AML-193 (cell line): Measurements from ENCODE around the gene DGKH.
"Not testable (repeated sequence)": the region's sequence is repeated elsewhere in the genome, so short reads cannot be mapped to it uniquely, and the experiment has no call there.

Experiments used
- DNase-seq, 2 experiments: peaks; one replicate each; lab custom pipeline; 2025; lab: John Stamatoyannopoulos, UW

The DGKH gene

DNA sequence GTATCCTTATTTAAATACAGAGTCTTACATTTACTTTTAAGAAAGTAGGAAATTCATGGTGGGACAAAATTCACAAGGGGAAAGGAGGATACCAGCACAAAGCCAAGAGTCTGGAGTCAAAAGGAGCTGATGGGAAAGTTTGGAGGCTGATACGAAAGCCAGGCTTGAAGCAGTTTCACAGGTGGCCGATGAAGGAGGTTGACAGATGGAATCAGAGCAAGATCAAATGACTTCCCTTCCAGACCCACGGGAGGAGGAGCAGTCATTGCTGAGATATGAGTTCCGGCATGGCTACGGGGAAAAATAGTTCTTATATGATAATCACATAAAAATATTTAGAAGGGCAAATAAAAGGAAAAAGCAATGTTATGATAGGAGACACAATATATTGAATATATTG is 65.0 kb downstream of the DGKH start:
- DNase-seq: no peak

DNA sequence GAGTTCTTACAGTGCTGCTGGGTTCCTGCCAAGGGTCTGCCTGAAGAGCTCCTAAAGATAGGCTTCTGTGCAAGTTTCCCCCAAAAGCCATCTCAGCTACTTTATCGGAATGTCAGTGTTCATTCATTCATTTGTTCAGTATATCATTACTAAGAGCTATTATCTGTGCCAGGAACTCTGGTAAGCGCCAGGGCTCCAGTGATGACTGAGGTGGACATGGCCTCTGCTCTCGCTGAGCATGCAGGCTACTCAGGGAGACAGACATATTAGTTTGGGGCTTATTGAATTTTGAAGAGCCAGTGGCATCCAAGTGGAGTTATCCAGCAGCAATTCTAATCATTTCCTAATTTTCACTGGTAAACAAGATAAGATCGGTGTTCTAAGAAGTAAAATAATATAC is 65.8 kb downstream of the DGKH start:
- no peak for DNase-seq

DNA sequence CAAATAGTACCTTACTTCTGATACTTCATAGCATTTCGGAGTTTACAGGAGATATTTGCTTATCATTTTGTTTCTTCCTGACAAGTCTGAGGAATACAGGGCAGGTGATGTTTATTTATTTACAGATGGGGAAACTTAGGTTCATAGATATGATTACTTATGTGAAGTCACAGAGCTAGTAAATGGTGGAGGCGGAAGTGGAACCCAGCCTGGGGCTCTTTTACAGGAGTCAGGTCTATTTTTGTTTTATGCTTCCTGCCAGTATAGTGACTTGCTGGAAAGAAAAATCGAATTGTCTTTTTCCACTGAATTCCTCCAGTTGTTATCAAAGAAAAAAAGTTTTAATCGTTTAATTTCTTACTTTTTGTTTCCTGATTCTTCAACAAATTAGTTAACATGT is 66.5 kb downstream of the DGKH start:
- DNase-seq: no peak

DNA sequence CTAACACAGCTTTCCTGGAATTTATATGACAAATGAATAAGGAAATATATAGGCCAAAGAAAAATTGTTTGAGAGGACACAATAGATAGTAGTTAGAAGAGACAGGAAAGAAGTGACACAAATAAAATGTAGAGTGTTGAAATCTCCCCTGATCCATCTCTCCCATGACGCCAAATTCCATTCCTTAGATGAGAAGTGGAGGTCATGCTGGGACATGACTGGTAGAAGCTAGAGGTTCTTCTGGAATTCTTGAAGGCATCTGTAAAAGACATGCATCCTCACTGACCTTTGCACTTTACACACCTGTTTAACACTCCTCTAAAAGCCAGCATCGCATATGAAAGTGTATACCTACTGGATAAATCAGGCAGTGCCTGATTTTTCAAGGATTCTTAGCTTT is 67.8 kb downstream of the DGKH start:
- no peak for DNase-seq

DNA sequence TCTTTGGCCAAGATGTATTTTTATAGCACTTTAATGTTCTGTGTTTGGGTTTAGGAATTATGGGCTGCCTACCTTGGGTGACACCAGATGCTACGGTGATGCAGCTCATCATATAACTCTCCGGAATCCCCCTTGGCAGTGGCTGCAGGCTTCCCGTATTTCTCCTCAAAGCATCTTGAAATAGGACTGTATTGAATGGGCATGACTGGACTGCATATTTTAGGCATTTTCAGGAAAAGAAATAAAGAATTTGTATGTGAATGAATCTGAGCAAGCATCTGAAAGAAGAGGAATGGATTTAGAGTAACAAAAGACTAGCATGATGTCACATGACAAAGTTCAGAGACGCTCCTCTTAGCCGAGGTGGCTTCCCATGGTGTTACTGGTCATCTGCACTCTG is 70.6 kb downstream of the DGKH start:
- no peak for DNase-seq

DNA sequence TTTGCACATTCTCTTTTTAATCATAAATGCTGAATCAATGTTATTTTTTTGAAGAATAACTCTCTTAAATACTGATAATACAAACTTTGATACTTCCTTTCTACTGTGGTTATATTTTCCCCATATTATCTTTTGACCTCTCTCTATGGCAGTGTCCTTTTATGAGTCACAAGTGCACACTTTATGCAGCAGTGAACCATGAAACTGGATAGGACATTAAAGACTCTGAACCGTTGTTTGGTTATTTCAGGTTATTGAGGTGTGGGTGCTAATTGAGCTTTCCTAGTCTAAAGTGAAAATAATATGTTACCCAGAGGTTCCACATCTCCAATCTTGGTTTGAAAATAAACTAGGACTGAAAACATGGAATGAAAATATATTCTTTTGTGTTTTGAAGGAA is 71.4 kb downstream of the DGKH start:
- DNase-seq: no peak

DNA sequence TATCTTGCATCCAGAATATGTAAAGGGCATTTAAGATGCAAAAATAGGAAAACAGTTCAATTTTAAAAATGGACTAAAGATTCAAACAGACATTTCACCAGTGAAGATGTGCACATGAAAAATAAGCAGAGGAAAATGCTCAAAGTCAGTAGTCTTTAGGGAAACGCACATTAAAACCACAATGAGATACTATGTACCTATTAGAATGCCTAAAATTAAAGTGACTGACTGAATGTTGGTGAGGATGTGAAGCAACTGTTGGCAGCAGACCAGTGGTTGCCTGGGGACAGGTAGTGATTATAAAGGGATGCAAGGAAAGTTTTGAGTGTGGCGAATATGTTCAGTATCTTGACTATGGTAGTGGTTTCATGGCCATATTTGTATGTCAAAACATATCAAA is 75.2 kb downstream of the DGKH start:
- no peak for DNase-seq

DNA sequence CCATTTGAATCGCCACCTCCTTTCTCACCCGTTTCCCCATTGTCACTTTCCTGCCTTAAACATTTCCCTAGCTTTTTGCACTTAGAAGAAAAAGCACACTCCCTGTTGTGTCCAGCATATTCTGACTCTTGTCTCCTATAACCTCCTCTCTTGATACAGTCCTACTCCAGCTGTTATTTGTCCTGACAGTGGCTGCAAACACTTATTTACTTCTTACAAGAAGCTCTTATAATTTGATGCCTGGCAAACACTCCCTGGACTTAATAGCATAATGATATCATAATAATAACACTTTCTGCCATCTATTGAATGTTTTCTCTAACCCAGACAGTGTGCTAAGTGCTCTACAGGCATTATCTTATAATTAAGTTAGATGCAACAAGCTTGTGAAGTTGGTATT is 76.6 kb downstream of the DGKH start:
- DNase-seq: no peak

DNA sequence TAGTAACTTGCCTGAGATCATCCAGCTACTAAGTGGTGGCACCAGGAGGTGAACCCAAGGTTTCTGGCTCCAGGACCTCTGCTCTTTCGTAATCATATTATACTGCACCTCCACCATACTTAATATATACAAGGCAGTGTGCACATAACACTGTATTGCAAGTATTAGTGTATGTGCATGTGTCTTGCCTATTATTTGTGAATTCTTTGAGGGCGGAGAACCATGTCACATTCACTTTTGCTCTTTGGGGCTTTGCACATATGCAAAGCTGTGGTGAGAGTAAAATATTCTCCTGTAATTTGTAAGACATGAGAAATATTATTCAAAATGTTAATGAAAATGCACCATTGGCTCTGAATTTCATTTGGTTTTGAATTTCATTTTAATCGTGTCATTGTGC is 78.6 kb downstream of the DGKH start:
- DNase-seq: no peak

DNA sequence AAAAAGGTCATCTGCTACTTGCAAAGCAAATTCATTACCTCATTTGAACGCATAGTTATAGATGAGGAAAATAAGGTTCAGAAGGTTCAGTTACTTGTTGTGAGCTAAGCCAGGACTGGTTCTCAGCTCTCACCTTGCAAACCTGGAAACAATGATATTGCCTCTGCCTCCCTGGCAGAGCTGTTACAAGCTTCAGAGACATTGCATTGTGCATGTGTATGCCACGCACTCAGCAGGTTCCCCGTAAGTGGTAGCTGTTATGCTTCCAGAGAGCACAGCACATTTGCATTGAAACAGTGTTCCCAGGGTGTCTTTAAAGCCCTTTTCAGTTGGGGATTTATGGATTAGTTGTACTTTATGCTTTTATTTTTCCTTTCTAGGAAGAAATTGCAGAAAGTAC is 80.6 kb downstream of the DGKH start:
- no peak for DNase-seq

DNA sequence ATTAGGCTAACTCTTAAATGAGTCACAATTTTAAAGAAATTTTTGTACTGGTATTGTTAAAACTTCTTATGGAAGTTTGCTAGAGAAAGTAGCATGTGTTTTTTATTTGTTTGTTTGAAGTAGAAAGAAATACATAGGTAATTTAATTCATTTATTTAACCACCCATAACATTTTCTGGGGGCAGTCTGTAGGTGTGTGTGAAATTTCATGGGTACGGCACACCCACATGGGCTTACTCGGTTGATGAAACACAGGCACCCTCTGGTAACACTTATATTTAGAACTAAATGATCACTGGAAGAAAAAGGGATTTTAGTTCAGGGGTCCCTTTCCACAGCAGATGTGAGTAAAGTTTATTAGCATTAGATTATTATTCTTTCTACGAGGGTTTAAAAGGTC is 88.1 kb downstream of the DGKH start:
- DNase-seq: no peak

DNA sequence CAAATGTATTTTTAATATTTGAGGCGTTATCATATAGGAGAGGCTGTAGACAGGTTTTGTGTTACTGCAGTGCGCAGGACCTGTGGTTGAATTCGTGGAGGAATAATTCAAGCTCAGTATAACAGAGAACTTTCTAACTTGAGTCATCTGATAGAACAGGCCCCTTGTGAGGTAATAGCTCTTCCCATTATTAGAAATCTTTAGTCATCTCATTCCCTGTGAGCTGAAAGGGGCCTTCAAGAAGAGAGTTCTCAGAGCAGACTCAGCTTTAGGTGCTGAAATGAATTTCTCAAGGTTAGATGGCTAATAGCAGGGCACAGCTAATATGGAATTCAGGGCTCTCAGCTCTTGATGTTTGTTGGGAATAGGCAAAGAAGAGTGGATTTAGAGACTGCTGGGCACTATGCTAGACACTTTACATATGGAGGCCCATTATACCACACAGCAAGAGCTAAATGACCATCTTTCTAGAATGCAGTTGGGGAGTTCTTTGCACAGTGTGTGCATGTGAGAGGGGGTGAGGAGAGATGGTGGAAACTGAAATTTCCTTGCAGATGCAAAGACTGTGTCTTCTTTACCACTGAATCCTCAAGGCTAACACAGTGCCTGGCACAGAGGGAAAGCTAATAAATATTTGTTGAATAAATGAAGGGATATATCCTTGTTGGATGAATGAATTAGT is 89.5 kb downstream of the DGKH start:
- no peak for DNase-seq

DNA sequence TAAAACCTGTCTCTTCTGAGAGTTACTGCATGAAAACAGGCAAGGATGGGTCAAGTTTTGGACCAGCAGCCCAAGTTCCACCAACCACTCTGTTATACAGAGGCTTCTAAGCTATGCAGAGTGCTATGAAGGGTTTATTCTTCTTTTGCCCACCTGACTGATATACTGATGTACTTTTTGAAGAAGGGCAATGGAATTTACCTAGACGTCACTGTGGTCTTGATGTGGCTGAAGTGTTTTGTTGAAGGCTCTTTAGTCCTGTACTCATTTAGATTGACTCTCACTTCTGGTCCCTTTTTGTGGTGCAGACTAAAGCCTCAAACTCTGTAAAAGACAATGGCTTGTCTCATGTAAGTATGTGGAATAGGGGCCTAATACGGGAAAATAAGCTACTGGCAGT is 92.0 kb downstream of the DGKH start:
- DNase-seq: no peak

DNA sequence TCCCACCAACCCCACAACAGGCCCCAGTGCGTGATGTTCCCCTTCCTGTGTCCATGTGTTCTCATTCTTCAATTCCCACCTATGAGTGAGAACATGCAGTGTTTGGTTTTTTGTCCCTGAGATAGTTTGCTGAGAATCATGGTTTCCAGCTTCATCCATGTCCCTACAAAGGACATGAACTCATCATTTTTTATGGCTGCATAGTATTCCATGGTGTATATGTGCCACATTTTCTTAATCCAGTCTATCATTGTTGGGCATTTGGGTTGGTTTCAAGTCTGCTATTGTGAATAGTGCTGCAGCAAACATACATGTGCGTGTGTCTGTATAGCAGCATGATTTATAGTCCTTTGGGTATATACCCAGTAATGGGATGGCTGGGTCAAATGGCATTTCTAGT is 92.6 kb downstream of the DGKH start:
- not testable (repeated sequence) for DNase-seq

DNA sequence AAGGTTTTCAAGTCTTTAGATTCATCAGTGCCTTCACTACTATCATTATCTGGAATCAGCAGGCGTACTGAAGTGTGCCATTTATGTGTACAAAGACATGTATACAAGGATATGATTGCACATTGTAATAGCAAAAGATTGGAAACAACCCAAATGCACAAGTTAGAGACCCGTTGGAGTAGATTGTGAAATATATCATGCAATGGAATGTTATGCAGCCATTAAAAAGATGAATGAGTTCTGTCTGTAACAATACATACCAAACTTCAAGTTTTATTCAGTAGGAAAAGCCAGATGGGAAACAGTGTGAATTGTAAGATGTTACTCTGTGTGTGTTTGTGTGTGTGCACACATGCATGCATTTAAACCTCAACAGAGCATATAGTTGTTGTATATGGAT is 97.9 kb downstream of the DGKH start:
- no peak for DNase-seq

DNA sequence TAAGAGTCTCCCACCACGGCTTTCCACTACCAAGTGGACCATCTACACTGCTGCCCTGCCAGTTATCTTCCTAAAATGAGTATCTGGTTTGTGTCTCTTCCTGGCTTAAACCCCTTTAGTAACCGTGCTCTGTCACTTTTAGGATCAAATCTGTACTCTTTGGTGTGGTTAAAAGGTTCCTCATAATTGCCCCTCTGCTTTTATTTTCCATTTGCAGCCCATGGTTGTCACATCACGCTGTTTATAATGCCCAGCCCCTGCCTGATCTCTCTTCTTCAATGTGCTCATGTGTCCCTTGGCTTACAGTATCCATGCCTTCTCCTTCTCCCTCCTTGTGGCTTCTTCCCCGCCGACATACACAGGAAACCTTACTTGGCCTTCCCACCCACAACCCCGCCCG is 100.1 kb downstream of the DGKH start:
- DNase-seq: no peak

DNA sequence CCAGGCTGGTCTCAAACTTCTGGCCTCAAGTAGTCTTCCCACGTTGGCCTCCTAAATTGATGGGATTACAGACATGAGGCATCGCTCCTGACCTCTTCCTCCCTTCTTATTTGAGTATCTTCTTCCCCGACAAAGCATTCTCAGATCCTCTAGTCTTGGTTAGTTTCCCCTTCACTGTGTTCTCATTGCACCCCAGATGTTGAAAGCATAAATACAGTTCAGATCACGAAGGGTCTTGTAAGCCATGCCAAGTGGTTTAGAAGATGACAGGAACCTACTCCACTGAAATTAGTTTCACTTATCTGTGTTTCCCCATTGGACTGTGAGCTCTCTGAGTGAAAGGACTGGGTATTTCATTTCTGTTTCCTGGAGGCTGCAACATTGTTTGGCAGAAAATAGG is 100.7 kb downstream of the DGKH start:
- no peak for DNase-seq

DNA sequence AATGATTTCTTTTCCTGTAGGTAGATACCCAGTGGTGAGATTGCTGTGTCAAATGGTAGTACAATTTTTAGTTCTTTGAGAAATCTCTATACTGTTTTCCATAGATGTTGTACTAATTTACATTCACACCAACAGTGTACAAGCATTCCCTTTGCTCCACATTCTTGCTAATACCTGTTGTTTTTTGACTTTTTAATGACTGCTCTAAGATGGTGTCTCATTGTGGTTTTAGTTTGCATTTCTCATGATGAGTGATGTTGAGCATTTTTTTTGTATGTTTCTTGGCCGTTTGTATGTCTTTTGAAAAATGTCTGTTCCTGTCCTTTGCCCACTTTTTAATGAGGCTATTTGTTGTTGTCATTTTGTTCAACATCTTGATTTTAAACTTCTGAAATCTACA is 103.3 kb downstream of the DGKH start:
- no peak for DNase-seq

DNA sequence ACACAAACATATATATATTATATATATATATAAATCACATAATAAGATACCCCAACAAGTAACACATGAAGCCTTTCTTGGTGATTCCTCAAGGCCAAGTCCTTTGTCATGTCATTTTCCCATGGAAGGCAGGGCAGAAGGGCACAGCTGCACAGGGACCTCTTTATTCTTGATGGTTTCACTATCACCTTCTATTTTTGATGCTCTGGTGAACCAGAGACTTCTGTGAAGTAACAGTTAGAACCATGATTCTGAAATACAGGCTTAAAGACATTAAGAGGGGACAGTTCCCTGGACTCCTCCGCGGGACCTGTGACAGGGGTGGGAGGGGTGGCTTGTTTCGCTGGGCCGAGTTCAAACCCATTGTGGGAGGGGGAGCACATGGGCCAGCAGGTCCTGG is 104.0 kb downstream of the DGKH start:
- no peak for DNase-seq

DNA sequence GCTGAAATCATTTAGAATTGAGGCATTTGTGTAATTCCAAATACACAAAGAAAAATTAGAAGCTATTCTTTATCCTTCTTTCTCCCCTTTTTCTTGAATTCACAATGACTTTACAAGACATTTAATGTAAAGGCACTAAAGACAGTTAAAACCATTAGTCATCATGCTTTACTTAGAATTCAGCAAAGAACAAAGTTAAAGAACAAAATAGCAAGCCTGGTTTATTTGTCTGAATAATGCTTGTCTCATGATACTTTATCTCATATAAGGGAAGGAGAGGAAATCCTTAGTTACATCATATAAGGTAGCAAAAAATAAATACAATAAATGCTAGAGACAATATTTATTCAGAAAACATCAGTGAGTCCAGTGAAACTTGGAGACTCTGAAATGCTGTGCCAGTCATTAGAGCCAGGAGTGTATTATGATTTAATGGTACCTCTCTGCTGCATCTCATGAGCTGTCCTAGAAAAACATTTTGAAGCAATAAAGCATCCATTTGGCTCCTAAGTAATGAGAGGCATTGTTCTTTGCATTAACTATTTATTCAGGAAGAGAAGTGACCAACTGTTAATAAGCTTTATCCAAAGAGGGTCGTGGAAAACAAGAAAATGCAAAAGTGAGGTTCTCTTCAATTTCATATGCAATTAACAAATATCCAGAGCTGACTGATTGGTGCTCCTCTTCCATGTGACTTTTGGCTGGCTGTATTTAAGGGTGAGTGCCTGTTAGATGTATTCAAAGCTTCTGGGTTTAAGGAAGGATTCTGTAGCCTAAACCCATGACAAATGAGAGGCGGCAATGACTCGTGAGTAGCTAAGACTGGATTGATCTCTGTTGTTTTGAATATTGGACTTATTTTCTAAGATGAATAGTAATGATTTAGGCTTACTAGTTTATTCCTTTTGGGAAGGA is 105.0 kb downstream of the DGKH start:
- no peak for DNase-seq

DNA sequence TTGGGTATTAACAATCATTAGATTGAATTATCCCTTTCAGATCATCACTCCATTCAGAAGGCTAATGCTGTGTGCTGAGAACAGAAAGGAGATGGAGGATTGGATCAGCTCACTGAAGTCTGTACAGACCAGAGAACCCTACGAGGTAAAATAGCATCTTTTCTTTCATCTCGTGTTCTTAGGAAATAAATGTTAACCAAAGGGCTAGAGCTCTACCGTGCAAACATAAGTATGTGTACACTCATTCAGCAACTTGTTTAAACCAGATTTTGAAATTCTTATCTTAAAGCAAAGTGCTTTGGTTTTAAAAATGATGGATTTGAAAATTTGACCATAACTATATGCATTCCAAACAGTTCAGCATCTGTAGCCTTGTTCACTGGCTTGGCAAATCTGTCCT is 106.8 kb downstream of the DGKH start:
- no peak for DNase-seq

DNA sequence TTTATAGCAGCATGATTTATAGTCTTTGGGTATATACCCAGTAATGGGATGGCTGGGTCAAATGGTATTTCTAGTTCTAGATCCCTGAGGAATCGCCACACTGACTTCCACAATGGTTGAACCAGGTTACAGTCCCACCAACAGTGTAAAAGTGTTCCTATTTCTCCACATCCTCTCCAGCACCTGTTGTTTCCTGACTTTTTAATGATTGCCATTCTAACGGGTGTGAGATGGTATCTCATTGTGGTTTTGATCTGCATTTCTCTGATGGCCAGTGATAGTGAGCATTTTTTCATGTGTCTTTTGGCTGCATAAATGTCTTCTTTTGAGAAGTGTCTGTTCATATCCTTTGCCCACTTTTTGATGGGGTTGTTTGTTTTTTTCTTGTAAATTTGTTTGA is 114.9 kb downstream of the DGKH start:
- DNase-seq: not testable (repeated sequence)

DNA sequence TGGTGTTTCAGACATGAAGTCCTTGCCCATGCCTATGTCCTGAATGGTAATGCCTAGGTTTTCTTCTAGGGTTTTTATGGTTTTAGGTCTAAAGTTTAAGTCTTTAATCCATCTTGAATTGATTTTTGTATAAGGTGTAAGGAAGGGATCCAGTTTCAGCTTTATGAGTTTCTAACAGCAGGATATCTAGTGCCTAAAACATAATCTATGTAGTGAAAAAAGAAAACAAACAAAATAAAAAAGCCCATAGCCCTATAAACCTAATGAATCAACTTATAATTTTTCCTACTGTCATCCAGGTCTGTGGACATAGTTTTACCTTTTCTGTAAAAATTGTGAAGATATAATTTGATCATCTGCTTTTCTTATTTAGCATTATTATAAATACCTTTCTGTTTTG is 115.5 kb downstream of the DGKH start:
- DNase-seq: not testable (repeated sequence)
